ENCODE results near the gene MSRB3.

- TF ChIP-seq CTCF (IDR thresholded peaks at IDR 0.05): no peak
- TF ChIP-seq POLR2A (IDR thresholded peaks at IDR 0.05): no peak
Measured at GRCh38 chr12:65334521-65334920, 56.0 kb downstream of the MSRB3 start.

Measured in esophagus squamous epithelium (tissue), 4 donors.